ENCODE results near the gene NELFB.

DNA sequence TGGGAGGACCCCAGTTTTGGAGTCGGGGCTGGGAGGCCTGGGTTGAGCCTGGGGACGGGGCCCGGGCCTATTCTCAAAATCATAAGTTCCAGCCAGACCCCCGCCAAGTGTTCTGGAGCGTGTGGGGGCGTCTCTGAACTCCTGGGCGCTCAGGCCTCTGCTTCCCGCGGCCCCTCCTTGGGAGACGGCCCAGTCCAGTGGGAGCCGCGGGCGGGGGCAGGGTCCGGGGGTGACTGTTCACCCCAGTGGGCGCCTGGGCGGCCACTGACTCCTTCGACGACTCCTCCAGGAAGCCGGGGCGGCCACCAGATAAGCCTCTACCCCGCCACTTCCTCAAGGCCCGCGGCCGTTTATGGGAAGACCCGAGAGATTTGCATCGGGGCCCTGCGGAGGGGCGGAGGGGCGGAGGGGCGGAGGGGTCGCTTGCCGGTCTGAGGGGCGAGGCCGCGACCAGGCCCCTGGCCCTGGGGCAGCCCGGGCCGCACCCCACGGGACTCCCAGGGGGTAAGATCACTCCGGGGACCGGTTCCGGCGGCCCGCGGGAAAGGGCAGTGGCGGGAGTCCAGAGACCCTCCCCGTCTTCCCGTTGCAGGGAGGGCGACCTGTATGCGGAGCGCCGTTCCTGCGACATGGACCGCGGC, 23.1 kb downstream of the NELFB start:
- TF ChIP-seq POLR2A (IDR thresholded peaks at IDR 0.05): no peak
- TF ChIP-seq, protein P1, sequence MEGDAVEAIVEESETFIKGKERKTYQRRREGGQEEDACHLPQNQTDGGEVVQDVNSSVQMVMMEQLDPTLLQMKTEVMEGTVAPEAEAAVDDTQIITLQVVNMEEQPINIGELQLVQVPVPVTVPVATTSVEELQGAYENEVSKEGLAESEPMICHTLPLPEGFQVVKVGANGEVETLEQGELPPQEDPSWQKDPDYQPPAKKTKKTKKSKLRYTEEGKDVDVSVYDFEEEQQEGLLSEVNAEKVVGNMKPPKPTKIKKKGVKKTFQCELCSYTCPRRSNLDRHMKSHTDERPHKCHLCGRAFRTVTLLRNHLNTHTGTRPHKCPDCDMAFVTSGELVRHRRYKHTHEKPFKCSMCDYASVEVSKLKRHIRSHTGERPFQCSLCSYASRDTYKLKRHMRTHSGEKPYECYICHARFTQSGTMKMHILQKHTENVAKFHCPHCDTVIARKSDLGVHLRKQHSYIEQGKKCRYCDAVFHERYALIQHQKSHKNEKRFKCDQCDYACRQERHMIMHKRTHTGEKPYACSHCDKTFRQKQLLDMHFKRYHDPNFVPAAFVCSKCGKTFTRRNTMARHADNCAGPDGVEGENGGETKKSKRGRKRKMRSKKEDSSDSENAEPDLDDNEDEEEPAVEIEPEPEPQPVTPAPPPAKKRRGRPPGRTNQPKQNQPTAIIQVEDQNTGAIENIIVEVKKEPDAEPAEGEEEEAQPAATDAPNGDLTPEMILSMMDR (IDR thresholded peaks at IDR 0.05): no peak
